Breast epithelium (tissue), 3 donors: ENCODE data around the gene VEPH1.

Experiments used
- CTCF ChIP-seq, 3 donors: fragments of 450-650 bp; IDR thresholded peaks; one replicate each; pipeline ENCODE4 v1.5.1; 2016 to 2017; ENCODE audit warnings: antibody characterized with exemption in 3 of 3, mild to moderate bottlenecking in 3 of 3, moderate library complexity in 3 of 3
- POLR2A ChIP-seq: fragments of 450-650 bp; IDR thresholded peaks from one replicate; pipeline ENCODE4 v1.6.1; 2016; ENCODE audit warnings: antibody characterized with exemption, mild to moderate bottlenecking, moderate library complexity
- POLR2AphosphoS5 ChIP-seq, 3 donors: sonication (generic); formaldehyde crosslinking; IDR thresholded peaks; one replicate each; pipeline ENCODE4 v1.6.1; 2017; ENCODE audit warnings: antibody characterized with exemption in 3 of 3

- TF ChIP-seq POLR2A (no peak), POLR2AphosphoS5 (IDR thresholded peaks at IDR 0.05) (no peak), CTCF (IDR thresholded peaks at IDR 0.05) (no peak)
These were observed 73.5 kb downstream of the VEPH1 start for GRCh38 chr3:157429708-157430107.
